SJCRH30 (cell line): ENCODE measurements around the gene PGM1. TPM values are rescaled to one million over a fixed set of nuclear protein-coding genes. Genes with fewer than 3 reads are reported as not detected.

Experiments used
- DNase-seq, 2 experiments: peaks; one replicate each; pipeline ENCODE4 v3.0.0-alpha.2; 2015 to 2020
- H3K27ac ChIP-seq: fragments of 250-450 bp; sonication (Bioruptor Pico); 2 replicates; pipeline ENCODE4 v1.5.1; 2020; ENCODE audit warnings: mild to moderate bottlenecking, moderate library complexity
- H3K27me3 ChIP-seq: fragments of 250-450 bp; sonication (Bioruptor Pico); 2 replicates; pipeline ENCODE4 v1.5.1; 2020; ENCODE audit warnings: mild to moderate bottlenecking, moderate library complexity
- H3K36me3 ChIP-seq: fragments of 250-450 bp; sonication (Bioruptor Pico); 2 replicates; pipeline ENCODE4 v1.5.1; 2020; ENCODE audit warnings: mild to moderate bottlenecking, moderate library complexity
- H3K4me1 ChIP-seq: fragments of 250-450 bp; sonication (Bioruptor Pico); 2 replicates; pipeline ENCODE4 v1.5.1; 2020; ENCODE audit warnings: mild to moderate bottlenecking, moderate library complexity
- H3K4me3 ChIP-seq: fragments of 250-450 bp; sonication (Bioruptor Pico); 2 replicates; pipeline ENCODE4 v1.5.1; 2020; ENCODE audit warnings: mild to moderate bottlenecking, moderate library complexity
- H3K9me3 ChIP-seq: fragments of 250-450 bp; sonication (Bioruptor Pico); replicated peaks from 2 replicates; pipeline ENCODE4 v1.5.1; 2020; ENCODE audit warnings: mild to moderate bottlenecking, moderate library complexity
- total RNA-seq: library from RNA; depleted of rRNA; stranded (reverse); fragments of >200 nt; shearing (Covaris generic); gene quantifications from 2 replicates; pipeline ENCODE4 v1.2.3, GENCODE V29; 2014

Gene PGM1
- total RNA-seq, 1 experiment from 2014 or later: 91.1 TPM

DNA sequence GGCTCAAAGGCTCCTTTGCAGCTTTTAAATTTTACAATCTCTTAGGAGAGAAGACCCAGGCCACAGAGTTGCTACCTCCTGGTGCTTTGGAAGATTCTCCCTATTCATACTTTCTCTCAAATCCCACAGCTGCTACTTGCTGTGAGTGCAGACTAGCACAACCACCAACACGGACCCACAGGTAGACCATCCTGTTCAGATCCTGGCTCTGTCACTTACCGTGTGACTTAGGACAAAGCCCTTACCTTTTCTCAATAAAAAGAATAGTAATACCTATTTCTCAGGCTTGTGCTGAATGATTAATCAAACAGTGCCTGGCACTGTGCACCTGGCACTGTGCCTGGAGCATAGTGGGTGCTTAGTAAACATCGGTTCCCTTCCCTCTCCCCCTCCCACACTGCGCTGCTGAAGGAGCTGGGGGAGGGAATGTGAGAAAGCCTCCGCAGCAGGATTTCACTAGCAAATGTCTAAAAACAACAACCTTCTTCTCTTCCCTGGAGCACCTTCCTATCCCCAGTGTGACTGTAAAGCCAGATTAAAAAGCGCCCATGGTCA, 81.7 kb downstream of the PGM1 start:
- H3K9me3 ChIP-seq: peaks cover 6% of the 10 kb centered on the region; the same call in 1 of the 2 replicates
- H3K27ac ChIP-seq: no peak overlapping the region
- no peaks in the 10 kb centered on the region for H3K27me3 ChIP-seq
- peaks cover 3% of the 10 kb centered on the region; the same call in 1 of the 2 replicates for H3K4me1 ChIP-seq
- DNase-seq: no peak
- H3K36me3 ChIP-seq: no peaks in the 10 kb centered on the region
- H3K4me3 ChIP-seq: no peak overlapping the region

DNA sequence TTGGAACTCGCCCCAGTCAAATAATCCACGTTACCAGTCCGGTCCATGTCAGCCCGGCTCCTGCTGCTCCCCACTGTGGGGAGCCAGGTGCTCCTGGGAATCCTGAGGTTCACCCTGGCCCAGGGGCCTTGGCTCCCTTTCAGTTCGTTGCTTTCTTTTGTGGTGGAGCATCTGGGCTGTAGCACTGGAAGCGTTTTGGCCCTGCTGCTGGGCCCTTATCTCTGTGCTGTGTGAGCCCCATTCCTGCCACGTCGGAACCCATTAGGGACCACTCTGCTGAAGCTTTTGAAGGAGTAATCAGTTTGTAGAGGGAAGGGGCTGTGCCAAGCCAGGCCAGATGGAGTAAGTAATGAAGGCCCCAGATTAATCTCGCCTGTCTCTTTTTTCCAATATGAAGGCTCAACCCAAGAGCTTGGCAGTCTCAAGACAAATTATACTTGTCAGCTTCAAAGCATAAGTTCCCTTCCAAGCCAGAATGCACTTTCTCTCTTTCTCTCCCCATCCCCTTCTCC, 82.3 kb downstream of the PGM1 start:
- no peak overlapping the region for H3K4me3 ChIP-seq
- H3K4me1 ChIP-seq: peaks cover 3% of the 10 kb centered on the region; the same call in 1 of the 2 replicates
- H3K27ac ChIP-seq: no peak overlapping the region
- no peak for DNase-seq
- H3K36me3 ChIP-seq: no peaks in the 10 kb centered on the region
- no peaks in the 10 kb centered on the region for H3K27me3 ChIP-seq
- peaks cover 6% of the 10 kb centered on the region; the same call in 1 of the 2 replicates for H3K9me3 ChIP-seq

DNA sequence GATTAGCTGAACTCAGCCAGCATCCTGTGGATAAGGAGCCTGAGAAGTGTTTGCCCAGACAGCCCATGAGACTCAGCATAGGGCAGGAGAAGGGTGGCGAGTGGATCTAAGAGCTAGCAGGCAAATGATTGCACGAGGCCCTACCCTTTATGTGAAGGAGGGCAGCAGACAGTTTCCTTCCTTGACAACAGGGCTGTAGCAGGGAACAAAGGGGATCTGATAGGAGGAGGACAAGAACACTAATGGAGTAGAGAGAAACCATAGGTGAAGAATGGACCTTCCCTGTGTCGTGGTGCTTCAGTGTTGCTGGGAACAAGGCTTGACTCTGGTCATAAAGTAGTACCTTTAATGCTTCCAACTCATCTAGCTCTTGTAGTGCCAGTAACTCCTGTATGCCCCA, 84.3 kb downstream of the PGM1 start:
- H3K4me1 ChIP-seq: peaks cover 3% of the 10 kb centered on the region; the same call in 1 of the 2 replicates

GRCh38 chr1:63678200-63678599, 85.0 kb downstream of the PGM1 start:
- DNase-seq: no peak
- Histone ChIP-seq H3K4me3 (no peak overlapping the region), H3K4me1 (peaks cover 3% of the 10 kb centered on the region; the same call in 1 of the 2 replicates), H3K9me3 (peaks cover 6% of the 10 kb centered on the region; the same call in 1 of the 2 replicates), H3K27ac (no peak overlapping the region), H3K27me3 (no peaks in the 10 kb centered on the region), H3K36me3 (no peaks in the 10 kb centered on the region)

More for the DNA sequence above, 84.3 kb downstream of the PGM1 start:
- no peaks in the 10 kb centered on the region for H3K36me3 ChIP-seq
- no peak overlapping the region for H3K4me3 ChIP-seq
- H3K27ac ChIP-seq: no peak overlapping the region
- peaks cover 6% of the 10 kb centered on the region; the same call in 1 of the 2 replicates for H3K9me3 ChIP-seq
- no peaks in the 10 kb centered on the region for H3K27me3 ChIP-seq
- DNase-seq: no peak

DNA sequence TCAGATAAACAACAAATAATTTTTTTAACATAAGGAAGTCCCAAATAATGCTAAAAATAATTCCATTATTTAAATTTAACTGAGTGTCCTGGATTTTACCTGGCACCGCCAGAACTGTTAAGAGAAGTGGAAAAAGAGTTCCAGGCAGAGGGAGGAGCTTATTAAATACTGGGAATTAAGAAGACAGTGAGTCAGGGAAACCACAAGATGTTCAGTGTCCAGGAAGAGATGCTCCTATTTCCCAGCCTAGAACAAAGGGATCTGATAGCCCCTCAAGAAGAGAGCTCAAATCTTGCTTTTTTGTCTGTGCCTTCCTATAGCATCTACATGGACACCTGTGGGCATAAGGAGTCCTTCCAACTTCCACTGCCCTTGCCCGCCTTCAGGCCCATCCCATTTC, 85.9 kb downstream of the PGM1 start:
- peaks cover 3% of the 10 kb centered on the region; the same call in 1 of the 2 replicates for H3K4me1 ChIP-seq
- H3K4me3 ChIP-seq: no peak overlapping the region
- no peaks in the 10 kb centered on the region for H3K36me3 ChIP-seq
- H3K27ac ChIP-seq: no peak overlapping the region
- no peaks in the 10 kb centered on the region for H3K27me3 ChIP-seq
- no peak for DNase-seq
- H3K9me3 ChIP-seq: peaks cover 6% of the 10 kb centered on the region; the same call in 1 of the 2 replicates

DNA sequence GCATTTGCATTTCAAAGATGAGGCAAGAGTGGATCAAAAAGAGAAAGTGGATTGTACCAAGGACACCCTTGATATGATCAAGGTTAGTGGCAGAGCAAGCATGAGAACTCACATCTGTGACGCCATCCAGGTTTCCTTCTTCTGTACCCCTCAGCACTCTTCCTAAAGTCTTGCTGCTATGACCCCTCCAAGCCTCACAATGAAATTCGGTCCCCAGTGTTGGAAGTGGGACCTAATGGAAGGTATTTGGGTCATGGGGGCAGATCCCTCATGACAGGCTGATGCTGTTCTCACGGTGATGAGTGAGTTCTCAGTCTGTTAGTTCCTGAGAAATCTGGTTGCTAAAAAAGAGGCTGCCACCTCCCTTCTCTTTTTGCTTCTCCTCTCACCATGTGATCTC, 86.4 kb downstream of the PGM1 start:
- Histone ChIP-seq H3K27me3 (no peaks in the 10 kb centered on the region), H3K27ac (no peak overlapping the region), H3K36me3 (no peaks in the 10 kb centered on the region), H3K9me3 (peaks cover 6% of the 10 kb centered on the region; the same call in 1 of the 2 replicates), H3K4me3 (no peak overlapping the region), H3K4me1 (peaks cover 2% of the 10 kb centered on the region; the same call in 1 of the 2 replicates)
- DNase-seq: no peak

GRCh38 chr1:63682936-63683335, 89.7 kb downstream of the PGM1 start:
- peaks cover 6% of the 10 kb centered on the region; the same call in 1 of the 2 replicates for H3K9me3 ChIP-seq
- H3K4me3 ChIP-seq: no peak overlapping the region
- H3K27me3 ChIP-seq: no peaks in the 10 kb centered on the region
- DNase-seq: no peak
- H3K36me3 ChIP-seq: no peaks in the 10 kb centered on the region
- H3K27ac ChIP-seq: no peak overlapping the region
- no peaks in the 10 kb centered on the region for H3K4me1 ChIP-seq

DNA sequence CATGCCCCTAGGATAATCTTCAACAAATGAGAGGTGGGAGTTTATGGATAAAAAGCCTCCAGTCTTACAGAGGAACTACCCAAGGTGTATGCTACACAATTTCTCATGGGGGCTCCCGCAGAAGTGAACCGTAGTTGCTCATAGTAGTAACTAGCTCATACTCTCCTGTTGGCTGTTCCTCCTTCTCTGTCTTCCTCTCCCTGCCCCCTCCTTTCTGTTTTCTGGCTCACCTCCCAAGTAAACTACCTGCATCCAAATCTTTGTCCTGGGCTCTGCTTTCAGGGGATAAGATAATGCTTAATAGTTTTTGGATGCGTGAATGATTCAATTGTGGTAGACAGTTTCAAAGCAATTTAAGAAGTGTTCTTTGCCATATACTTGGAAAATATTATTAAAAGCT, 90.5 kb downstream of the PGM1 start:
- no peak overlapping the region for H3K27ac ChIP-seq
- no peak for DNase-seq
- peaks cover 6% of the 10 kb centered on the region; the same call in 1 of the 2 replicates for H3K9me3 ChIP-seq
- no peaks in the 10 kb centered on the region for H3K36me3 ChIP-seq
- no peaks in the 10 kb centered on the region for H3K27me3 ChIP-seq
- H3K4me3 ChIP-seq: no peak overlapping the region
- H3K4me1 ChIP-seq: no peaks in the 10 kb centered on the region

DNA sequence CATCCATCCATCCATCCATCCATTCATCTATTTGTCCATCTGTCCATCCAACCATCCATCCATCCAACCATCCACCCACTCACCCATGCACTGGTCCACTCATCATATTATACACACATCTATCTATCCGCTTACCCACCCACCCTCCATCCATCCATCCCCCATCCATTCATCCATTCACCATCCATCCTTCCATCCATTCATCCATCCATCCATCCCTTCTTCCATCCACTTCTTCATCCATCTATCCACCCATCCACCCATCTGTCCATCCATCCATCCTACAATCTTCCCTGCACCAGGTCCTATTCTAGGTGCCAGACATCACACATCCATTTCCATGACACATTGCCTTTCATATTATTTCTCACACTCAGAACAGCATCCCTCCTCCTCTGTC, 93.5 kb downstream of the PGM1 start:
- no peaks in the 10 kb centered on the region for H3K36me3 ChIP-seq
- DNase-seq: no peak
- no peak overlapping the region for H3K4me3 ChIP-seq
- no peaks in the 10 kb centered on the region for H3K9me3 ChIP-seq
- H3K4me1 ChIP-seq: no peaks in the 10 kb centered on the region
- no peaks in the 10 kb centered on the region for H3K27me3 ChIP-seq
- no peak overlapping the region for H3K27ac ChIP-seq

- no peak overlapping the region for H3K27ac ChIP-seq
These were observed 95.2 kb downstream of the PGM1 start for GRCh38 chr1:63688302-63688890.

DNA sequence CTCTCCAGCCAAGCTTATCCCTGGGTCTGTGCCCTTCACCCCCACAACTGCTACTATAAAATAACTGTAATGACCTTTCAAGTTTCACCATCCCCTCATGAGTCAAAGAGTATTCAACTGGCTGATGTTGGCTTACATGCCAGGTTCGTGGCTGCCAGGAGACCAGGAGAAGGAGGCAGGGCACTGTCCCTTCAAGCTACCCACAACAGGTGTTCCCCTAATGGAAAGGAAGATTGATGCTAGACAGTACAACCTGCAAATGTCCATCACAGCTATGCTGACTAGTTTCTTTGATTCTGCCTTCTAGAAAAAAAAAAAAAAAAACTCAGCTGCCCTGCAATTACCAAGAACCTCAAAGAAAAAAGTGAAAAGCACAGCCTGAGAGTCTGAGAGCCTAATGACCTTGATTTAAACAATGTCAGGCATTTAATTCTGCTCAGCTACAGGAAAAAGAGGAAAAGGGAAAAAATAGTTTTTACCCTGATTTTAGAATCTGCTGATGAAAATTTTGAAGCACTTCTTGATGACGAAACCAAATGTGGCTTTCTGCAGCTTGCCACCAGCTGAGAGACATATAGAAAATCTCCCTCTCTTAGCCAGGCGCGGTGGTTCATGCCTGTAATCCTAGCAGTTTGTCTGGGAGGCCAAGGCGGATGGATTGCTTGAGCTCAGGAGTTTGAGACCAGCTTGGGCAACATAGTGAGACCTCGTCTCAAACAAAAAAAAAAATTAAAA, 97.9 kb downstream of the PGM1 start:
- DNase-seq: no peak
- Histone ChIP-seq H3K9me3 (no peaks in the 10 kb centered on the region), H3K27me3 (no peaks in the 10 kb centered on the region), H3K4me1 (no peaks in the 10 kb centered on the region), H3K36me3 (no peaks in the 10 kb centered on the region), H3K27ac (no peak overlapping the region), H3K4me3 (no peak overlapping the region)

More at GRCh38 chr1:63688302-63688890, 95.2 kb downstream of the PGM1 start:
- DNase-seq: no peak
- no peaks in the 10 kb centered on the region for H3K4me1 ChIP-seq
- no peak overlapping the region for H3K4me3 ChIP-seq
- no peaks in the 10 kb centered on the region for H3K36me3 ChIP-seq
- no peaks in the 10 kb centered on the region for H3K9me3 ChIP-seq
- no peaks in the 10 kb centered on the region for H3K27me3 ChIP-seq

DNA sequence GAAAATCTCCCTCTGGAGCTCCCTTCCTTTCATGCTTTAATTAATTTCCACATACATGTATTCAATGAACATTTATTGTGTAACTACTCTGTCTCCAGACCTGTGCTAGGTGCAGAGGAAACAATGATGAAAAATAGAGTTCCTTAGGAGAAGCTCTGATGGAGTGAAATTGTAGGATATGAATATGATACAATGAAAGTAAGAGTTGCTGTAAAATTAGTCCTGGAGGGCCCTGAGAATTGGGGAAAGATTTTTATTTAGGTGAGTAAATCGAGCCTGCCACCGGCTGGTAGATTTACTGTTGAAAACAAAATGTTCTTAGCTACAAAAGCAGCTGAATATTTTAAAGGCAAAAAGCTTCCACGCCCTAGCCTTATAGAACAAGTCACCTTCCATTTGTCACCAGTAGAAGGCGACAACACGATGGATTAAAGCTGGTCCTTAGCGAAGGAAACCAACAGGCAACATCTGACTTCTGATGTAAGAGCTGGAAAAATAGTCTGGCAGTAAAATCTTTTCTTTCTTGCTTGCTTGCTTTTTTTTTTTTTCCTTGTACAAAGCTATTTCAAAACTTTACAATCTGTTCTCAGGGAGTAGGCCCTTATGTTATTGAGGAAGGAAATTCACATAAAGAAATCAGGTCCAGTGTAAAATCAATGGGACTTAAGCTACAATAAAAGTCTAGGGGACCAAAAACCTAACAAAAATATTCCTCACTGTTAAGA, 98.7 kb downstream of the PGM1 start:
- H3K9me3 ChIP-seq: no peaks in the 10 kb centered on the region
- peak; percentile 62 to 87 for DNase-seq
- H3K27ac ChIP-seq: no peak overlapping the region
- no peaks in the 10 kb centered on the region for H3K36me3 ChIP-seq
- H3K4me3 ChIP-seq: no peak overlapping the region
- H3K4me1 ChIP-seq: no peaks in the 10 kb centered on the region
- no peaks in the 10 kb centered on the region for H3K27me3 ChIP-seq

- Histone ChIP-seq H3K9me3 (no peaks in the 10 kb centered on the region), H3K4me3 (no peak overlapping the region), H3K36me3 (no peaks in the 10 kb centered on the region), H3K27ac (no peak overlapping the region), H3K27me3 (no peaks in the 10 kb centered on the region), H3K4me1 (no peaks in the 10 kb centered on the region)
- DNase-seq: no peak
These were observed 100.8 kb downstream of the PGM1 start for GRCh38 chr1:63693944-63694571.
